ENCODE data around the gene HOXD10.

HOXD10 gene

DNA sequence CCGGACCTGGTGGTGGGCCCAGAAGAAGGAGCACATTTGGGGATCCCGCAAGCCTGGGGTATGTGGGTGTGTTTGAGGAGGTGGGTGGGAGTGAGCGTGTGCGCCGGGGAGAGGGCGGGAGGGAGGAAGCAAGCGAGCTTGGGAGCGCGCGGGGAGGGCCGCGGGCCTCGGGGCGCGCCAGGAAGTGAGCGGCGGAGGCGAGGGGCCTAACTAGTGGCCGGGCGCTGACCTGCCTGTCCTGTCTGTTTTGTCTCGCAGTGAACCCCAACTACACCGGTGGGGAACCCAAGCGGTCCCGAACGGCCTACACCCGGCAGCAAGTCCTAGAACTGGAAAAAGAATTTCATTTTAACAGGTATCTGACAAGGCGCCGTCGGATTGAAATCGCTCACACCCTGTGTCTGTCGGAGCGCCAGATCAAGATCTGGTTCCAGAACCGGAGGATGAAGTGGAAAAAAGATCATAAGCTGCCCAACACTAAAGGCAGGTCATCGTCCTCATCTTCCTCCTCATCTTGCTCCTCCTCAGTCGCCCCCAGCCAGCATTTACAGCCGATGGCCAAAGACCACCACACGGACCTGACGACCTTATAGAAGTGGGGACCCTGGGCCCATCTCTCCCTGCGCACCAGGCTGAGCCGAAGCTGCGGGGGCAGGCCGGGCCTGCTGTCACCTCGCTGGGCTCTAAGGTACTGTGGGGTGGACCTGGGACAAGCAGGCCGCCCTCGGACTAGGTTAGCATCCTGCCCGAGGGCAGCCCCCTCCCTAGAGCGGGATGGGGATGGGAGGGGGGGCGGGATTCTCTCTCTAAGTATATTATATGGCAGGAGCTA, 36.0 kb downstream of the HOXD10 start:
- DNase-seq, result no peak

DNA sequence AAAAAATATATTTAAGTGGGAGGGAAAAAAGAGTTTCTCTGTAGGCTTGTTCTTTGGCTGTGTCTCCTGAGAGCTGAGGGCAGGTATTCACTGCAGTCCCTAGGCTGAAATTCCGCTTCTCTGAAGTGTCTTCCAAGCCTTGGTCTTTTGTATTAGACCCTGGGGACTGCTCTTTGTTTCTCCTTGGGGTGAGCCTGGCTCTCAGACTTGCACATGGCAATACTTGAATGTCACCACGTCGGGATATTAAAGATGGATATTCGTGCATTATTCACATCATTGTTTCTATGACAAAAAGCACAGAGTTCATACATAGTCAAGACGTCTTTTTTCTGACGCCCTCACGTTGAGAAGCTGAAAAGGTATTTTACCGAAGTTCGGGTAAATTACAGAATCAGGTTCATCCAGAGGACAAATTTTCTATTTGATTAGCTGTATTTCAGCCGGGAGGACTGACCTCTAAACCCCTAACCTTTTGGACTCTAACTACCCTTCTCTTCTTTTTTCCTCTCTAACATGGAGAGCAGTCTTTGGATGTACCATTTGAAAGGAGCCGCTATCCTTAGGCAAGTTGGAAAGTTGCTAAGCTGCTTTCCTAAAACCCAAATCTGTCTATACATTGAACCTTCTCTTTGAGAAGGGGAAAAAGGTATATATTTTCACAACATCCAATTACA, 38.1 kb downstream of the HOXD10 start:
- no peak for DNase-seq

- DNase-seq, result no peak
Measured at GRCh38 chr2:176155356-176156044, 38.9 kb downstream of the HOXD10 start.

DNA sequence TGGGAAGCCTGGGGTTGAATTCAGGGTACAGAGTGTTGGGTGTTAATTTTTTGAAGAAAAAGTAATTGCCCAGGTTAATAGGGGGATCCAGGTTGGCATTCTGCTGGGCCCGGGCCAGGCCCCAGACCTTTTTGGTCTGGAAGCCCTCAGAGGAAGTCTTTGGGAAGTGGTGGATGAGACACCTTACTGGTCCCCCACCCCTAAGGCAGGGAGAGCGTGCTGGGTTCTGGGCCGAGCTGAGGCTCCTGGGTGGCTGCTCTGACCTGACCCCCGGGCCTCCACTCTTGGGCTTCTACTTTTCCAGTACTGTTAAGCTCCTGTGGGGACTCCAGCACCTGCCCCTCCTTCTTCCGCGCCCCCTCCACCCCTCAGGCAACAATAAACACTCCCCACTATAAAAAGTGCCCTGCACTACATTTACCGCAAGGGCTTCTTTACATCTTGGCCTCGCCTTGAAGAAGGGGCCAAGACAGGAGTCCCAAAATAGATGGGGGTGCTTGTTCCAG, 39.8 kb downstream of the HOXD10 start:
- no peak for DNase-seq

DNA sequence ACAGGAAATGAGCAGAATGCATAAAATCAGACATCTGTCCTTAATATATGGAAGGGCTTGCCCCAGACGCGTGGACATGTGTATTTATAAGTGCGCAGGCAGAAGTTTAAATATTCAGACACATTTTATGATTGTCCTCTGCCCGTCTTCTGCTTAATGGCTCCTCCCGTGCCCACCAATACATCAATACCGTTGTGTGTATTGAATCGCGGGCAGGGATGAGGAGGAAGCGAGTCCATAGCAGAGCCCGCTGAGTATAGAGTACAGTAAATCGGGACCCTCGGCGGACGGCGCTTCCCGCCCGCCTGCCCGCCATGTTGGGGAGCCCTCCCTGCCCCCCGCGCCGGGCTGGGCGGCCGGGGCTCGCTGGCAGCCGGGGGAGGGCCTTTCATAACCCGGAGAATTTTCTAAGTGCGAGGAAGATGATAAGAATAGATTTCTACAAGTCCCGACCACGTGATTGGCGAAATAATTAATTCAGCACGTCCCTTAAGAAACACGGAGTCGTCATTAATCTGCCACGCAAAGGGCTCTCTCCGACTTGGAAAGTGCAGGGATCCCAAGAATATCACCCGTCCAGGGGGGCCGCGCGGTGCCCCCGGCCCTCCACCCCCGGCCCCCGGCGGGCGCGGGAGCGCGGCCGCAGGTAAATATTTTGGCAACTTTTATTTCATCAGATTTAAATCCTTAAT, 40.4 kb downstream of the HOXD10 start, which contains the start of gene HOXD3:
HOXD3 (plus strand) TSS at position 501 of the 692 bp plus-strand sequence. CDS start 11,808 bp downstream, outside the sequence.
- DNase-seq, result no peak

DNA sequence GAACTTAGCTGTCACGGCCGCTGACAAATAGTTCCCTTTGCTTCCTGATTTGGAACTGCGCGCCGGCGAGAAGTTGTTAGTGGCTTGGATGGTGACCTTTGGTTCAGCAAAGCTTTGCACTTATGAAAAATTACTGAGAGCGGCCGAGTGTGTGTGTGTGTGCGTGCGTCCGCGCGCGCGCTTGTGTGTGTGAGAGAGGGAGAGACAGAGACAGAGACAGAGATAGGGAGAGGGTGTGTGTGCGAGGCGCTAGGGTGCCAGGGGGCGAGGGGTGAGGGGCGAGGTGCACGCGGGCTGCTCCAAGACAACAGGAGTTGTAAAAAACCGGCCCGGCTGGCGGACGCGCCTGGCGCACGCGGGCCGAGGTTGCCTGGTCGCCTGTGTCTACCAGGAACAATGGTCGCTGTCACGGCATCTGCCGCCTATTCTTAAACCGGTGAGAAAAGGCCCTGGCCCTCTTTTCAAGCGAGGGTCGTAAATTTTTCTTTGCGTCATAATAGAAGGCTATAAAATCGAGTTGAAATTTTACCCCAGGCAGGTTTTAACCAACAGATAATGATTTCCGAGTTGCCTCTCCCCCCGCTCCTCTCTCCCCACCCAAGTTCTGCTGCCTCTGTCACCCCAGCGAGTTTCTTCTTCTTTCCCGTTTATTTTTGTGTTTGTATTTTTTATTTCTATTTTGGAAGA, 41.1 kb downstream of the HOXD10 start:
- no peak for DNase-seq

GRCh38 chr2:176158186-176158591, 41.6 kb downstream of the HOXD10 start:
- no peak for DNase-seq

GRCh38 chr2:176158855-176159662, 42.5 kb downstream of the HOXD10 start:
- DNase-seq, result no peak

DNA sequence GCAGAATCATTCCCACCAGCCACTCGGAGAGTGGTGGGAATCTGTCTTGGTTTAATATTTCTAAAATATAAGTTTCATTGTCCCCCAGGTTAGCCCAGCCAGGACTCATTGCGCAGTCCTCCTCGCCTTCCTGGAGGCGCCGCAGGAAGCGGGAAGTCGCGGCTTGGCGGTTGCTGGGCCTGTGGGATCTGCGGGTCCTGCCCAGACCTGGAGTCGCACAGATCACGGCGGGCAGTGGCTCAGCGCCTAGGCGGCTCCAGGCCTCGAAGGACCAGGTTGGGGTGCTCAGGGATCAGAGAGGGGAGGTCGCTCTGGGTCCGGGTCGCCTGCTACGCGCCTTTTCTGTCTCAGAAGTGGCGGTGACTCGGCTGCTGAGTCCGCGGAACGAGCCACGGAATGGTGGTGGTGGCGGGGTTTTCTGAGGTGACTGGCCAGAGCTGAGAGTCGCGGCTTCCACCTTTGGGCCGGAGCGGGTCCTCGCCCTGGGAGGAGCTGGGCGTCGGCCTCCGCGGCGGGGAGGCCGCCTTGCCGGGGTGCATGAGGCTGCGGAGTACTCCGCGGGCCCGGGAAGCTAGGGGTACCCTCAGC, 43.2 kb downstream of the HOXD10 start:
- DNase-seq, result no peak

DNA sequence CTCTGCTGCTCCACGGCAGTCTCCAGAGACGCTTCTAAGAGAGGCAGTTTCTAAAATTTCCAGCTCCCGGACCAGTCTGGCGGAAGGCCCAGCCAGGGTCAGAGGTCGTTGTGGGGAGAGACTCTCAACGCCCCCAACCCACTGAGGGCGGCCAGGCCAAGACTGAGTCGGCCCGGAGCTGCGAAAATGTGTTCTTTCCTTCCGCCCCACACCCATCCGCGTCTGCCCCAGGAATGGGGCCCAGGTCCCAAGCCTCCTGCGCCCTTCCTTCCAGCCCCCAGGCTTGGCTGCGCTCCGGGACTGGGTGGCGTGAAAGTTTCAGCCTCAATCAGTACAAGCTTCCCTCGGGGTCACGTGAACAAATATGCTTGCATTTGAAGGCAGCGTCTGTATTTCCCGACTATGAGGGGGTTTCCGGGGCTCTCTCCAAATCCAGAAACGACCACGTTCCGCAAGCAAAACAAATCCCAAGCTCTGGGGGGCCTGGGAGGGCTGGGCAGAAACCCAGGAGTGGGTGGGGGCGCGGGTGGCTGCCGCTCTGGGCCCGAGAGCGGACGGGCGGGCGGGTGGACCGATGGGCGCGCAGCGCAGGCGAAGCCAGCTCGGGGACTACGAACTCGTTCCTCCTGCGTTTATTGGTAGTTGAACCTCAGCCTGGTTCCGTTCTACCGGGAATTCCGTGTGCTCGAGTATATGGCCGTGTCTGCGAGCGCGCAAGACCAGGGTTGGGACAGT, 43.8 kb downstream of the HOXD10 start:
- DNase-seq, result no peak

DNA sequence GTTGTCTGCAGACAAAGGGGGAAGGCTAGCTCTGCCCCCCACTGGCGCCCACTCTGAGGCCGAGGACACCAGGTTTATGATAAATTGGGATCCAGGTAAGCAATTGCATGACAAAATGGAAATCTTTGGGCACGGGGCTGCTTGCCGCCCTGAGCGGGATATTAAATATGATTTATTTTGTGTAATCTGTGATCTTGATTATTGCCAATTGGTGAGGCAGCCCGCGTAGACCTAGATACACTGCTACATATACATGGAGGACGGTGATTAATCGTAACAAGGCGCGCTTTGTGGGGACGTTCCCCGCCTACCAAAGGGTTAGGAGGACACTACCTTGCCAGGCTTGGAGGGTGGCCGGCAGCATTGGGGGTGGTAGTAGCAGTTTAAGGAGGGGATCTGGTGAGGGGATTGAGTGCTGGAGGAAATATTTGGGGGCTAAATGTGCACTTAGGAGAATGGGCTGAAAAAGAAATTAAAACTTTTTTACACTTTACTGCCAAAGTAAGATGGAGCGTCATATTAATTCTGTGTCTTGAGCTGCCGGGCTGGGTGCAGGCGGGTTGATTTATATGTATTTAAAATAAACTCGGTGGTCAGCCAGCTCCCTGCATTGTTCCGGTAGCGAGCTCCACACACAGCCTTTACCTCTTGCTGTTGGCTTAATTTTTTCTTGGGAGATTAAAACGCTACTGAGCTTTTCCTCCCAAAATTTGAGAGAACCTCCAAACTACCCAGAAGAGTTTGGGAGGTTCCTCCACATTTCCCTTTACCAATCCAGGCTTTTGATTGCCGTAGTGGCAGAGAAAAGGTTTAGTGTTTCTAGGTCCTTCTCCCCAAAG, 44.6 kb downstream of the HOXD10 start:
- no peak for DNase-seq

DNA sequence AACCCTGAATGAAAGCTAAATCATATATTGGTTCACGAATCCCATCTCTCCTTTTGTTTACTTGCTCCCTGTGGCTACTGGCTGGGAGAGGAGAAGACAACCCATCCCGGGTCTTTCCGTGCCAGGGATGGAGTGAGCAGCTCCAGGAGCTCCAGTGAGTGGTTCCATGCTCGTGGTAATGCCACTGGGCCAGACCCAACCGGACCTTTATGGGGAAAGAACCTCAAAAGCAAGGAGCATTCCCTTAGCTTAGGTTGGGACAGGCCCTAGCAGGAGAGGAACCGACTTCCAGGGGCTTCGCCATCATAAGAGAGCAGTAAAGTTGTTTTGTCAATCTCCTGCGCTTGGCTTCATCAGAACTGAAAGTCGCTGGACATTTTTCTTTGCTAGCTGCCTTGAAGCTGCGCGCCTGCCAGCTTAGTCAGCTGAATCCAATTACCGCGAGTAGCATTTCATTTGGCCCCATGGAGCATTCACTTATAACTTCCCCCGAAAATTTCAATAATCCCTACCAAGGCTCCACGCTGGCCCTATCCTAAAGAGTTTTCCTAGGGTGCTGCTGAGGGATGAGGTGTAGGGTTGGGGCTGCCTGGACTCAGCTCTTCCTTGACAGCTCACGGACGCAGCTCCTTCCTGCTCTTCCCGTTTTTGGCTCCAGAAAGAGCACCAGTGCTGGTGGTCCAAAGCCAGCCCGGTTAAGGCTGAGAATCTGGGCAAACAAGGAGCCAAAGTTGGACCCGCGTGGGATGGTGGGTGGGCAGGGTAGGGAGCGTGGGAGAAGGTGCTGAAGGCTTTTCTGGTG, 45.4 kb downstream of the HOXD10 start:
- no peak for DNase-seq

DNA sequence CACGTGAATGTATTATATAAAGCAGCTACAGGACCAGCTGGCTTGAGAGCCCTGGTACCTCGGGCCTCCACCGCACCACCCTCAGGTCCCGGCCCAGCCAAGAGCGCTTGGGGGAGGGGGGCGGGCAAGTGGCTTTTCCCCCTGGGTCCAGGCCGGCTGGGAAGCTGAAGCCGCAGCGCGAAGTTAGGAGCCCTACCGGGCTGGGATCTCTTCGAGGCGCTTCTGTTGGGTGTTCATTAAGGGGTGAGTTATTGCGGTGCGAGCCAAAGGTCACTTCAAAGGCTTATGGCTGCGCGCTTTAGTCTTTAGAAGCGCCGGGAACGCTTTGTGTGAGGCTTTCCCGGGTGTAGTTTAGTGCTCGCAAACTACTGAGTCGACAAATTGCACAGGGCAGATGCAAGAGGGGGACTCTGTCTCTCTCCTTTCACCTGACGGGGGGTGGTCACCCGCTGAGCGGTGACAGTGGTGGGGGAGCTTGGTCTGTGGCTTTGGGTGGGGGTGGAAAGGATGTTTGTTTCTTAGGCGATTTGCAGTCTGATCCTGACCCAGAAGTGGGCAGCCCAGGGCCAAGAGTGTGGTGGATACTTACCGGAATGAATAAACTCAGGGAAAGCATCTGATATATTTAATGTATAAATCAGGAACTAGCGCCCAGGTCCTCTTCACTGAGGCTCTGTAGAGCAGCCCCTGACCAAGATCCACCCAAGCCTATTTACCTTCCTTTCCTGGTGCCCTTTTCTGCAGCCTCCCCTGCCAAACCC, 46.5 kb downstream of the HOXD10 start:
- no peak for DNase-seq

DNA sequence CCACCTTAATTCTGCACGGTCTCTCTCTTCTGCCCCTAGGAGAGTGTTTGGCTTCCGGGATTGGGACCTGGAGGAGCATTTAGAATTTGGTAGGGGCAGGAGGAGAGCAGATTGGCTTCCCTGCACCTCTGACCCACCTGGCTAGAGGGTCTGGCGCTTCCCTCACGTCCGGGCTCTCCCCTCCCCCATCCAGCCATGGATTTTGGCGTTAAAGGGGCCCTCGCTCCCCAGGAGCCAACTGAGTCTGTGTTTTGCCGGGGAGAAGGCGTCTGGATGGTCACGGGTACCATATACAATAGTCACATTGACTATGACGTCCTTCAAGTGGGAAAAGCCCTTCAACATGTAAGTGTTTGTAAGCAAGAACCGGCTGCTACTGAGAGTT, 47.1 kb downstream of the HOXD10 start:
- DNase-seq, result no peak

DNA sequence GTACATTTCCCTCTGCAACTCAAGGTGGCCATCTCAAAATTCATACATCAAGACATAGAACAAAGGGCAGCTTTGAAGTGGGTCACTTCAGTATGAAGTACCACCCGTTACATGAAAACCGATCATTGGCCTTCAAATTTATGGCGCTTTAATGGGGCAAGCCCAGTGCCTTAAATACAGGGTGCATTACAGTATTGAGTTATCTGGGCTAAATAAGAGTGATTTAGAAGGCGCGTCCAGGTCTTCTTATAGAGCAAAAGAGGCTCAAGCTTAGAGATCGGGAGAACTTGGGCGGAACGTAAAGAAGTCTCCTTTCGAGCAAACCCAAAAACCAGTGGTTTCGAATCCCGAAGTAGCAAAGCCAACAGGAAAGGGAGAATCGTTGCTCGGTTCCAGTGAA, 47.6 kb downstream of the HOXD10 start:
- DNase-seq, result no peak

GRCh38 chr2:176164611-176165369, 48.2 kb downstream of the HOXD10 start:
- DNase-seq, result no peak
